Measurements from ENCODE around the gene ZNF141.

DNA sequence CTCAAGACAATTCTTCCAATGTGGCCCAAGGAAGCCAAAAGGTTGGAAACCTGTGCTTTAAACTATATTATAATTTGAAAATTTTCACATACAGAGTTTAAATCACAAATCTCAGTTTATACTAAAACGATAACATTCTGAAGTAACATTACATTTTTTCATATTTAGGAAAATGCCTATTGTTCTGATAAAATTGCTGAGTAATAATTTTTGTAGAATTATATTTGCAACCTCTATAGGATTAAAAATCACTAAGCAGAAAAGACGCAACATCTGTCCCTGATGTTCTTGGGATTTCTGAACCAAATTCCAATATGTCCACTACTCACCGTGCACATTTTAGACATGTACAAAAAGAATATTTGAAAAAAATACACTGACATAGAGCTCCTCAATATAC is 42.9 kb upstream of the ZNF141 start:
- TF ChIP-seq, protein P1, sequence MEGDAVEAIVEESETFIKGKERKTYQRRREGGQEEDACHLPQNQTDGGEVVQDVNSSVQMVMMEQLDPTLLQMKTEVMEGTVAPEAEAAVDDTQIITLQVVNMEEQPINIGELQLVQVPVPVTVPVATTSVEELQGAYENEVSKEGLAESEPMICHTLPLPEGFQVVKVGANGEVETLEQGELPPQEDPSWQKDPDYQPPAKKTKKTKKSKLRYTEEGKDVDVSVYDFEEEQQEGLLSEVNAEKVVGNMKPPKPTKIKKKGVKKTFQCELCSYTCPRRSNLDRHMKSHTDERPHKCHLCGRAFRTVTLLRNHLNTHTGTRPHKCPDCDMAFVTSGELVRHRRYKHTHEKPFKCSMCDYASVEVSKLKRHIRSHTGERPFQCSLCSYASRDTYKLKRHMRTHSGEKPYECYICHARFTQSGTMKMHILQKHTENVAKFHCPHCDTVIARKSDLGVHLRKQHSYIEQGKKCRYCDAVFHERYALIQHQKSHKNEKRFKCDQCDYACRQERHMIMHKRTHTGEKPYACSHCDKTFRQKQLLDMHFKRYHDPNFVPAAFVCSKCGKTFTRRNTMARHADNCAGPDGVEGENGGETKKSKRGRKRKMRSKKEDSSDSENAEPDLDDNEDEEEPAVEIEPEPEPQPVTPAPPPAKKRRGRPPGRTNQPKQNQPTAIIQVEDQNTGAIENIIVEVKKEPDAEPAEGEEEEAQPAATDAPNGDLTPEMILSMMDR (IDR thresholded peaks at IDR 0.05): no peak
- TF ChIP-seq POLR2A (IDR thresholded peaks at IDR 0.05): no peak

All from body of pancreas (tissue), 4 donors.